PC-9 (cell line): ENCODE measurements around the gene MFSD12.

Source experiments
- CTCF ChIP-seq: fragments of 200-600 bp; sonication (generic); conservative IDR thresholded peaks from 2 replicates; pipeline ENCODE4 v1.6.1; 2017; ENCODE audit warnings: mixed run types, antibody characterized with exemption, mild to moderate bottlenecking, moderate library complexity
- EZH2 ChIP-seq: fragments of 200-600 bp; sonication (generic); IDR thresholded peaks from 2 replicates; pipeline ENCODE4 v1.8.0; 2017; ENCODE audit warnings: antibody characterized with exemption, low read depth

- TF ChIP-seq CTCF (peak; percentile 86), EZH2 (no peak)
These were observed 12.4 kb downstream of the MFSD12 start for GRCh38 chr19:3544742-3545668.
